OCI-LY1 (cell line): ENCODE results near the gene CEACAM21.

ENCODE experiments used
- H2AFZ ChIP-seq: fragments of 200-600 bp; sonication (generic), shearing (Covaris generic); 2 replicates; pipeline ENCODE4 v1.6.0; 2014; ENCODE audit warnings: antibody characterized with exemption, mild to moderate bottlenecking, low read length
- H3F3A ChIP-seq: fragments of 200-600 bp; sonication (generic), shearing (Covaris generic); 2 replicates; pipeline ENCODE4 v1.6.0; 2014; ENCODE audit warnings: mild to moderate bottlenecking, antibody characterized with exemption, low read length, moderate library complexity; ENCODE audit not compliant: insufficient read depth
- H3K27ac ChIP-seq: fragments of 200-600 bp; sonication (generic); 2 replicates; pipeline ENCODE4 v1.5.1; 2014; ENCODE audit warnings: low read length, mixed run types, mild to moderate bottlenecking, low read depth; ENCODE audit not compliant: poor library complexity, severe bottlenecking
- H3K27me3 ChIP-seq: fragments of 200-600 bp; sonication (generic); 2 replicates; pipeline ENCODE4 v1.6.0; 2014; ENCODE audit warnings: antibody characterized with exemption, mild to moderate bottlenecking, low read length, moderate library complexity; ENCODE audit not compliant: insufficient read depth
- H3K36me3 ChIP-seq: fragments of 200-600 bp; sonication (generic); 2 replicates; pipeline ENCODE4 v1.6.1; 2014; ENCODE audit warnings: mild to moderate bottlenecking, antibody characterized with exemption, low read length, moderate library complexity, mixed read lengths; ENCODE audit not compliant: insufficient read depth
- H3K4me1 ChIP-seq: fragments of 200-600 bp; sonication (generic); 2 replicates; pipeline ENCODE4 v1.5.1; 2014; ENCODE audit warnings: mild to moderate bottlenecking, low read length, moderate library complexity; ENCODE audit not compliant: insufficient read depth, severe bottlenecking
- H3K4me2 ChIP-seq: fragments of 200-600 bp; sonication (generic), shearing (Covaris generic); 2 replicates; pipeline ENCODE4 v1.6.1; 2014; ENCODE audit warnings: low read length
- H3K4me3 ChIP-seq: fragments of 200-600 bp; sonication (generic); 2 replicates; pipeline ENCODE4 v1.5.1; 2014; ENCODE audit warnings: low read length, low read depth, mild to moderate bottlenecking, mixed read lengths; ENCODE audit not compliant: poor library complexity, severe bottlenecking
- H3K79me2 ChIP-seq: fragments of 200-600 bp; shearing (Covaris generic); 2 replicates; pipeline ENCODE4 v1.6.1; 2016; ENCODE audit warnings: mixed run types, low read length, mixed read lengths; ENCODE audit not compliant: insufficient read depth
- H3K9ac ChIP-seq: fragments of 200-600 bp; sonication (generic), shearing (Covaris generic); 2 replicates; pipeline ENCODE4 v1.6.1; 2014; ENCODE audit warnings: mild to moderate bottlenecking, low read length, mixed read lengths
- H3K9me2 ChIP-seq: fragments of 200-600 bp; sonication (generic), shearing (Covaris generic); 2 replicates; pipeline ENCODE4 v1.6.1; 2014; ENCODE audit warnings: low read depth, mild to moderate bottlenecking, low read length, mixed read lengths
- H3K9me3 ChIP-seq: fragments of 200-600 bp; shearing (Covaris generic); 2 replicates; pipeline ENCODE4 v1.6.1; 2014; ENCODE audit warnings: low read length, mixed read lengths
- H4K20me1 ChIP-seq: fragments of 200-600 bp; sonication (generic), shearing (Covaris generic); 2 replicates; pipeline ENCODE4 v1.6.0; 2016; ENCODE audit warnings: mild to moderate bottlenecking, low read length; ENCODE audit not compliant: insufficient read depth
- EZH2 ChIP-seq: fragments of 200-600 bp; sonication (generic), shearing (Covaris generic); IDR thresholded peaks from 2 replicates; pipeline ENCODE4 v1.8.0; 2017; ENCODE audit warnings: borderline replicate concordance, mixed run types, mild to moderate bottlenecking, antibody characterized with exemption, low read length, moderate library complexity, mixed read lengths
- TF ChIP-seq, protein P1 (sequence below): fragments of 200-600 bp; sonication (generic), shearing (Covaris generic); IDR thresholded peaks from 2 replicates; pipeline ENCODE4 v1.5.1; 2017; ENCODE audit warnings: mild to moderate bottlenecking, antibody characterized with exemption, low read length, moderate library complexity, mixed read lengths

The CEACAM21 gene

GRCh38 chr19:41617941-41618730 is 42.2 kb downstream of the CEACAM21 start:
- no peaks in the 10 kb centered on the region for H3K27me3 ChIP-seq
- H3K27ac ChIP-seq, result no peak overlapping the region
- no peaks in the 10 kb centered on the region for H3K9me2 ChIP-seq
- H3K79me2 ChIP-seq, result no peaks in the 10 kb centered on the region
- no peak overlapping the region for H3K4me3 ChIP-seq
- TF ChIP-seq EZH2, result no peak
- no peaks in the 10 kb centered on the region for H3K4me1 ChIP-seq
- no peak overlapping the region for H2AFZ ChIP-seq
- no peak overlapping the region for H3K9ac ChIP-seq
- H3K9me3 ChIP-seq, result no peaks in the 10 kb centered on the region
- H3F3A ChIP-seq, result no peaks in the 10 kb centered on the region
- no peaks in the 10 kb centered on the region for H3K36me3 ChIP-seq
- H3K4me2 ChIP-seq, result no peak overlapping the region
- no peaks in the 10 kb centered on the region for H4K20me1 ChIP-seq

DNA sequence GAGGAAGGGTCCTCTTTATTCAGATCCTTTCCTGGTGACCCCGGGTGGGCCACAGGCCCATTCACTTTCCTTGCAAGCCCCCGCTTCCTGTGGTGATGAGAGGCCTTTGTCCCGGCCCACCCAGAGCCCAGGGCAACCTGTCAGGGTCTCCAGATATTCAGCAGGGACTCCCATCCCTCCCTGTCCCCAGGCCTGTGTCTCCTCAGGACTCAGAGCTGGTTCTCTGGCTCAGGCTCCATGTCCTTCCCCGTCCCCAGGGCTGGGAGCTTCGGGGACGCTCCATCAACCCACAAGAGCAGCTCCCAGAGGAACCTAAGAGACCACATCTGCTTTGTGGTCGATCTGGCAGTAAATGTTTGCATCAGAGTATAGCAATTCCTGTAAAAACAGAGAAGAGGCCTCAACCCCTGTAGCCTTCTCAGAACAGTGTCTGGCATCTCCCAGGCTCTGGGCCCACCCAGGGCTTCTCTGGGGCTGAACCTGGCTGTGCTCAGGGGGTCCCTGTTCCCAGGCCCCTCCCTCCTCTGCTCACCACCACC is 43.1 kb downstream of the CEACAM21 start:
- Histone ChIP-seq H3K9me2 (no peaks in the 10 kb centered on the region), H3K36me3 (no peaks in the 10 kb centered on the region), H3K4me3 (no peak overlapping the region), H3K4me2 (no peak overlapping the region), H3K27ac (no peak overlapping the region), H3K9me3 (no peaks in the 10 kb centered on the region), H2AFZ (no peak overlapping the region), H4K20me1 (no peaks in the 10 kb centered on the region), H3K27me3 (no peaks in the 10 kb centered on the region), H3K79me2 (no peaks in the 10 kb centered on the region), H3F3A (no peaks in the 10 kb centered on the region), H3K4me1 (no peaks in the 10 kb centered on the region), H3K9ac (no peak overlapping the region)
- TF ChIP-seq, protein P1, sequence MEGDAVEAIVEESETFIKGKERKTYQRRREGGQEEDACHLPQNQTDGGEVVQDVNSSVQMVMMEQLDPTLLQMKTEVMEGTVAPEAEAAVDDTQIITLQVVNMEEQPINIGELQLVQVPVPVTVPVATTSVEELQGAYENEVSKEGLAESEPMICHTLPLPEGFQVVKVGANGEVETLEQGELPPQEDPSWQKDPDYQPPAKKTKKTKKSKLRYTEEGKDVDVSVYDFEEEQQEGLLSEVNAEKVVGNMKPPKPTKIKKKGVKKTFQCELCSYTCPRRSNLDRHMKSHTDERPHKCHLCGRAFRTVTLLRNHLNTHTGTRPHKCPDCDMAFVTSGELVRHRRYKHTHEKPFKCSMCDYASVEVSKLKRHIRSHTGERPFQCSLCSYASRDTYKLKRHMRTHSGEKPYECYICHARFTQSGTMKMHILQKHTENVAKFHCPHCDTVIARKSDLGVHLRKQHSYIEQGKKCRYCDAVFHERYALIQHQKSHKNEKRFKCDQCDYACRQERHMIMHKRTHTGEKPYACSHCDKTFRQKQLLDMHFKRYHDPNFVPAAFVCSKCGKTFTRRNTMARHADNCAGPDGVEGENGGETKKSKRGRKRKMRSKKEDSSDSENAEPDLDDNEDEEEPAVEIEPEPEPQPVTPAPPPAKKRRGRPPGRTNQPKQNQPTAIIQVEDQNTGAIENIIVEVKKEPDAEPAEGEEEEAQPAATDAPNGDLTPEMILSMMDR, result no peak
- no peak for TF ChIP-seq EZH2

DNA sequence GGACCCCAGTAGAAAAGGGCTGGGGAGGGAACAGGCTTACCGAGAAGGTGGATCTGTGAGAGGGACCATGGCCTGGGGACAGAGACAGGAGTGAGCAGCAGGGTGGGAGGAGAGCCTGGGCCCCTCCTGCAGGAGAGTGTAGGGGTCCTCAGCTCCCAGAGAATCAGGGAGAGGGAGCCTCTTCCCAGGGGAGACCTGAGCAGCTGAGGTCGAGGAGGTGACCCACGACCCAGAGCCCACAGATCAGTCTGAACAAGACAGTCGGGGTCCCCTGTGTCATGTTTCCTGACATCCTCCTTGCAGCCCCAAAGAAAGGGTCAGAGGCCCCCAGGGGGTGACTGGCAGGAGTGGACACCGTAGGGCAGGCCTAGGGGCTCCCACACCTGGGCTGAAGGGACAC is 44.2 kb downstream of the CEACAM21 start:
- Histone ChIP-seq H3K4me3 (no peak overlapping the region), H3K9ac (no peak overlapping the region), H3K4me2 (no peak overlapping the region), H3K79me2 (no peaks in the 10 kb centered on the region), H3K9me3 (no peaks in the 10 kb centered on the region), H3K27me3 (no peaks in the 10 kb centered on the region), H3K36me3 (no peaks in the 10 kb centered on the region), H3K9me2 (no peaks in the 10 kb centered on the region), H3K27ac (no peak overlapping the region), H3F3A (no peaks in the 10 kb centered on the region), H4K20me1 (no peaks in the 10 kb centered on the region), H3K4me1 (no peaks in the 10 kb centered on the region), H2AFZ (no peak overlapping the region)
- TF ChIP-seq, protein P1, result no peak

- Histone ChIP-seq H3F3A (no peaks in the 10 kb centered on the region), H3K4me1 (no peaks in the 10 kb centered on the region), H3K27ac (no peak overlapping the region), H3K9me3 (no peaks in the 10 kb centered on the region), H2AFZ (no peak overlapping the region), H3K9me2 (no peaks in the 10 kb centered on the region), H4K20me1 (no peaks in the 10 kb centered on the region), H3K27me3 (no peaks in the 10 kb centered on the region), H3K9ac (no peak overlapping the region), H3K4me2 (no peak overlapping the region), H3K36me3 (no peaks in the 10 kb centered on the region), H3K79me2 (no peaks in the 10 kb centered on the region), H3K4me3 (no peak overlapping the region)
- TF ChIP-seq, protein P1, result no peak
- TF ChIP-seq EZH2, result no peak
Observed at GRCh38 chr19:41621226-41621625, 45.3 kb downstream of the CEACAM21 start.
